Activated naive CD4-positive, alpha-beta T cell treated with anti-CD3 and anti-CD28 coated beads, Interleukin-2, amount 50 U/mL, for 24 hours (primary cell): Measurements from ENCODE around the gene CDKN1A.

ENCODE experiments used
- H3K27ac Mint-ChIP-seq: one replicate; pipeline ENCODE4 v1.8.0; 2021; ENCODE audit warnings: mild to moderate bottlenecking, mixed read lengths
- H3K27me3 Mint-ChIP-seq: one replicate; pipeline ENCODE4 v1.8.0; 2021; ENCODE audit warnings: mixed read lengths
- H3K36me3 Mint-ChIP-seq: one replicate; pipeline ENCODE4 v1.8.0; 2021; ENCODE audit warnings: mixed read lengths
- H3K4me1 Mint-ChIP-seq: one replicate; pipeline ENCODE4 v1.8.0; 2021; ENCODE audit warnings: mixed read lengths
- H3K4me3 Mint-ChIP-seq: one replicate; pipeline ENCODE4 v1.8.0; 2021; ENCODE audit warnings: mild to moderate bottlenecking, mixed read lengths
- H3K9me3 Mint-ChIP-seq: one replicate; pipeline ENCODE4 v1.8.0; 2021; ENCODE audit warnings: mixed read lengths

The CDKN1A gene

GRCh38 chr6:36729161-36729524, 50.6 kb downstream of the CDKN1A start:
- no peaks in the 10 kb centered on the region for H3K9me3 Mint-ChIP-seq
- H3K4me1 Mint-ChIP-seq, result peaks cover 8% of the 10 kb centered on the region
- H3K27ac Mint-ChIP-seq, result no peak overlapping the region
- H3K4me3 Mint-ChIP-seq, result no peak overlapping the region
- no peaks in the 10 kb centered on the region for H3K36me3 Mint-ChIP-seq
- no peaks in the 10 kb centered on the region for H3K27me3 Mint-ChIP-seq

GRCh38 chr6:36730424-36731380, 52.2 kb downstream of the CDKN1A start:
- Mint-ChIP-seq H3K4me3 (no peak overlapping the region), H3K27me3 (no peaks in the 10 kb centered on the region), H3K9me3 (no peaks in the 10 kb centered on the region), H3K27ac (no peak overlapping the region), H3K4me1 (peaks cover 14% of the 10 kb centered on the region), H3K36me3 (no peaks in the 10 kb centered on the region)

- Mint-ChIP-seq H3K9me3 (no peaks in the 10 kb centered on the region), H3K36me3 (no peaks in the 10 kb centered on the region), H3K27me3 (no peaks in the 10 kb centered on the region), H3K4me3 (no peak overlapping the region), H3K4me1 (peaks cover 14% of the 10 kb centered on the region), H3K27ac (no peak overlapping the region)
Observed at GRCh38 chr6:36731622-36732310, 53.3 kb downstream of the CDKN1A start.

- no peak overlapping the region for H3K4me3 Mint-ChIP-seq
- H3K9me3 Mint-ChIP-seq, result no peaks in the 10 kb centered on the region
- H3K36me3 Mint-ChIP-seq, result no peaks in the 10 kb centered on the region
- H3K4me1 Mint-ChIP-seq, result peaks cover 7% of the 10 kb centered on the region
- no peaks in the 10 kb centered on the region for H3K27me3 Mint-ChIP-seq
- no peak overlapping the region for H3K27ac Mint-ChIP-seq
Observed at GRCh38 chr6:36733300-36733699, 54.8 kb downstream of the CDKN1A start.

- H3K4me3 Mint-ChIP-seq, result peak overlapping the region; percentile 13
- H3K27me3 Mint-ChIP-seq, result no peaks in the 10 kb centered on the region
- H3K4me1 Mint-ChIP-seq, result peaks cover 7% of the 10 kb centered on the region
- no peaks in the 10 kb centered on the region for H3K9me3 Mint-ChIP-seq
- H3K36me3 Mint-ChIP-seq, result no peaks in the 10 kb centered on the region
- peak overlapping the region; percentile 6 for H3K27ac Mint-ChIP-seq
Observed at GRCh38 chr6:36734486-36735060, 56.1 kb downstream of the CDKN1A start.

- Mint-ChIP-seq H3K9me3 (no peaks in the 10 kb centered on the region), H3K4me3 (peak overlapping the region; percentile 13), H3K4me1 (peaks cover 7% of the 10 kb centered on the region)
Observed at GRCh38 chr6:36735110-36736071, 56.9 kb downstream of the CDKN1A start.

More at GRCh38 chr6:36735110-36736071, 56.9 kb downstream of the CDKN1A start:
- no peaks in the 10 kb centered on the region for H3K36me3 Mint-ChIP-seq
- no peaks in the 10 kb centered on the region for H3K27me3 Mint-ChIP-seq
- peak overlapping the region; percentile 6 for H3K27ac Mint-ChIP-seq
